KG1 (cell line): ENCODE results near the gene MCOLN1.
A peak's percentile ranks its signal among the peaks of the same experiment; 100 is the strongest.

Experiments
- DNase-seq: peaks from one replicate; lab custom pipeline; 2025; lab: John Stamatoyannopoulos, UW

Gene MCOLN1

GRCh38 chr19:7542556-7543348 lies 20.3 kb downstream of the MCOLN1 start:
- no peak for DNase-seq

GRCh38 chr19:7544626-7545025 lies 22.2 kb downstream of the MCOLN1 start:
- DNase-seq: peak; percentile 20

GRCh38 chr19:7545300-7545699 lies 22.9 kb downstream of the MCOLN1 start:
- no peak for DNase-seq

GRCh38 chr19:7545904-7546303 lies 23.5 kb downstream of the MCOLN1 start:
- DNase-seq: no peak

GRCh38 chr19:7547159-7547558 lies 24.7 kb downstream of the MCOLN1 start:
- no peak for DNase-seq

GRCh38 chr19:7549429-7550148 lies 27.2 kb downstream of the MCOLN1 start:
- DNase-seq: no peak

GRCh38 chr19:7550169-7550770 lies 27.8 kb downstream of the MCOLN1 start:
- DNase-seq: no peak

- DNase-seq: no peak
Measured at GRCh38 chr19:7550987-7551761, 28.8 kb downstream of the MCOLN1 start.

GRCh38 chr19:7552781-7553180 lies 30.4 kb downstream of the MCOLN1 start:
- DNase-seq: no peak

GRCh38 chr19:7554565-7554964 lies 32.1 kb downstream of the MCOLN1 start:
- DNase-seq: no peak

- DNase-seq: no peak
Measured at GRCh38 chr19:7554990-7555864, 32.8 kb downstream of the MCOLN1 start.

GRCh38 chr19:7556696-7557315 lies 34.4 kb downstream of the MCOLN1 start:
- DNase-seq: no peak

- DNase-seq: no peak
Measured at GRCh38 chr19:7558667-7559066, 36.2 kb downstream of the MCOLN1 start.

- DNase-seq: no peak
Measured at GRCh38 chr19:7559102-7559501, 36.7 kb downstream of the MCOLN1 start.

GRCh38 chr19:7560255-7560654 lies 37.8 kb downstream of the MCOLN1 start:
- no peak for DNase-seq

- no peak for DNase-seq
Measured at GRCh38 chr19:7561325-7561724, 38.9 kb downstream of the MCOLN1 start.

- DNase-seq: no peak
Measured at GRCh38 chr19:7562646-7563393, 40.4 kb downstream of the MCOLN1 start.

GRCh38 chr19:7564866-7565265 lies 42.4 kb downstream of the MCOLN1 start:
- no peak for DNase-seq

GRCh38 chr19:7565332-7565731 lies 42.9 kb downstream of the MCOLN1 start:
- DNase-seq: no peak

- DNase-seq: no peak
Measured at GRCh38 chr19:7570761-7571160, 48.3 kb downstream of the MCOLN1 start.
